ENCODE measurements around the gene ACOXL.

Gene ACOXL

GRCh38 chr2:111127351-111127750 lies 395.0 kb downstream of the ACOXL start:
- CTCF ChIA-PET: interaction anchor here (0.8 kb wide), 1 partner anchor 99 kb away, joined by 3 read pairs; no protein-coding TSS in a partner anchor
- TF ChIP-seq CTCF (conservative IDR thresholded peaks at IDR 0.05; ENCODE audit: low read depth): no peak
- H3K27ac ChIP-seq: no peak overlapping the region
- DNase-seq (ENCODE audit: low spot score): no peak
- POLR2A ChIA-PET (ENCODE audit: low non-redundant PET): interaction anchor here (0.6 kb wide), 1 partner anchor 9 kb away, joined by 3 read pairs; no protein-coding TSS in a partner anchor

- H3K27ac ChIP-seq: no peak overlapping the region
- DNase-seq (ENCODE audit: low spot score): no peak
- POLR2A ChIA-PET (ENCODE audit: low non-redundant PET): no interaction called here
- CTCF ChIA-PET: interaction anchor here (0.8 kb wide), 1 partner anchor 100 kb away, joined by 3 read pairs; no protein-coding TSS in a partner anchor
- TF ChIP-seq CTCF (conservative IDR thresholded peaks at IDR 0.05; ENCODE audit: low read depth): no peak
These were observed 395.7 kb downstream of the ACOXL start for GRCh38 chr2:111128096-111128495.

GRCh38 chr2:111133603-111134002 lies 401.2 kb downstream of the ACOXL start:
- no peak overlapping the region for H3K27ac ChIP-seq
- ChIA-PET POLR2A (ENCODE audit: low non-redundant PET) (interaction anchor here (0.8 kb wide), 1 partner anchor 12 kb away, joined by 5 read pairs; the partner anchor contains the start of gene BCL2L11), CTCF (no interaction called here)
- DNase-seq (ENCODE audit: low spot score): no peak
- no peak for TF ChIP-seq CTCF (conservative IDR thresholded peaks at IDR 0.05; ENCODE audit: low read depth)

GRCh38 chr2:111134055-111134454 lies 401.7 kb downstream of the ACOXL start:
- ChIA-PET CTCF (interaction anchor here (0.6 to 0.8 kb wide), 3 partner anchors 10 to 325 kb away, joined by 4 to 8 read pairs (median 4); no protein-coding TSS in a partner anchor), POLR2A (ENCODE audit: low non-redundant PET) (no interaction called here)
- no peak for DNase-seq (ENCODE audit: low spot score)
- no peak overlapping the region for H3K27ac ChIP-seq
- TF ChIP-seq CTCF (conservative IDR thresholded peaks at IDR 0.05; ENCODE audit: low read depth): no peak

GRCh38 chr2:111135237-111135909 lies 403.0 kb downstream of the ACOXL start:
- no peak for TF ChIP-seq CTCF (conservative IDR thresholded peaks at IDR 0.05; ENCODE audit: low read depth)
- POLR2A ChIA-PET (ENCODE audit: low non-redundant PET): no interaction called here
- DNase-seq (ENCODE audit: low spot score): no peak
- CTCF ChIA-PET: no interaction called here
- H3K27ac ChIP-seq: no peak overlapping the region

- no peak overlapping the region for H3K27ac ChIP-seq
- POLR2A ChIA-PET (ENCODE audit: low non-redundant PET): interaction anchor here (0.7 kb wide), 1 partner anchor 8 kb away, joined by 3 read pairs; no protein-coding TSS in a partner anchor
- no peak for TF ChIP-seq CTCF (conservative IDR thresholded peaks at IDR 0.05; ENCODE audit: low read depth)
- CTCF ChIA-PET: no interaction called here
- no peak for DNase-seq (ENCODE audit: low spot score)
These were observed 403.5 kb downstream of the ACOXL start for GRCh38 chr2:111135910-111136297.

Measured in RWPE1 (cell line).